H1 (cell line): ENCODE data around the gene ZNF442. TPM values are rescaled to one million over a fixed set of nuclear protein-coding genes. Genes with fewer than 3 reads are reported as not detected.

ENCODE experiments used
- CTBP2 ChIP-seq: IDR thresholded peaks from 2 replicates; pipeline ENCODE4 v1.7.0; 2011; ENCODE audit warnings: borderline replicate concordance, mild to moderate bottlenecking, moderate library complexity, mixed read lengths, low read length; ENCODE audit not compliant: insufficient read depth, insufficient read length
- EP300 ChIP-seq, 2 experiments: IDR thresholded peaks; 1 replicate in 1 of 2; 2 replicates in 1 of 2; pipeline ENCODE4 v1.6.1; 2011 to 2012; ENCODE audit warnings: low read depth in 2 of 2, low read length in 2 of 2, mild to moderate bottlenecking in 2 of 2, borderline replicate concordance in 1 of 2, inconsistent platforms in 1 of 2, moderate library complexity in 1 of 2
- RXRA ChIP-seq: IDR thresholded peaks from 2 replicates; pipeline ENCODE4 v1.6.1; 2011; ENCODE audit warnings: low read depth, mild to moderate bottlenecking, low read length, moderate library complexity; ENCODE audit not compliant: insufficient read depth
- polyA plus RNA-seq, 7 experiments: library from polyadenylated mRNA; depleted of rRNA in 3 of 7; stranded (reverse) in 5 of 7; unstranded in 2 of 7; fragments of >200 nt in 5 of 7; fragments of 200-250 nt in 2 of 7; gene quantifications; 1 replicate in 5 of 7; 2 replicates in 1 of 7; 4 replicates in 1 of 7; pipeline versions ENCODE4 v1.2.1 to v1.2.3, GENCODE V29; 2011 to 2013; ENCODE audit warnings: missing spikeins in 2 of 7, mixed read lengths in 2 of 7
- total RNA-seq: library from RNA; stranded (reverse); fragmentation: NEBNext Ultra II Directional; extraction: Animal tissue kit (Norgen Biotek cat#: 25700); gene quantifications from 2 replicates; pipeline ENCODE4 v1.2.1, GENCODE V29; 2021
- TF ChIP-seq, protein P1 (sequence below): fragments of 300-600 bp; sonication (generic); IDR thresholded peaks from 2 replicates; pipeline ENCODE4 v1.7.1; 2012; ENCODE audit warnings: low read length, moderate library complexity, mild to moderate bottlenecking, inconsistent platforms; ENCODE audit not compliant: insufficient replicate concordance

ZNF442 gene
- total and polyA plus RNA-seq, 2 of the 8 experiments (the other 6 are each of a cell fraction or from before 2014, with no cell fraction given), result 0.60 to 2.4 TPM

DNA sequence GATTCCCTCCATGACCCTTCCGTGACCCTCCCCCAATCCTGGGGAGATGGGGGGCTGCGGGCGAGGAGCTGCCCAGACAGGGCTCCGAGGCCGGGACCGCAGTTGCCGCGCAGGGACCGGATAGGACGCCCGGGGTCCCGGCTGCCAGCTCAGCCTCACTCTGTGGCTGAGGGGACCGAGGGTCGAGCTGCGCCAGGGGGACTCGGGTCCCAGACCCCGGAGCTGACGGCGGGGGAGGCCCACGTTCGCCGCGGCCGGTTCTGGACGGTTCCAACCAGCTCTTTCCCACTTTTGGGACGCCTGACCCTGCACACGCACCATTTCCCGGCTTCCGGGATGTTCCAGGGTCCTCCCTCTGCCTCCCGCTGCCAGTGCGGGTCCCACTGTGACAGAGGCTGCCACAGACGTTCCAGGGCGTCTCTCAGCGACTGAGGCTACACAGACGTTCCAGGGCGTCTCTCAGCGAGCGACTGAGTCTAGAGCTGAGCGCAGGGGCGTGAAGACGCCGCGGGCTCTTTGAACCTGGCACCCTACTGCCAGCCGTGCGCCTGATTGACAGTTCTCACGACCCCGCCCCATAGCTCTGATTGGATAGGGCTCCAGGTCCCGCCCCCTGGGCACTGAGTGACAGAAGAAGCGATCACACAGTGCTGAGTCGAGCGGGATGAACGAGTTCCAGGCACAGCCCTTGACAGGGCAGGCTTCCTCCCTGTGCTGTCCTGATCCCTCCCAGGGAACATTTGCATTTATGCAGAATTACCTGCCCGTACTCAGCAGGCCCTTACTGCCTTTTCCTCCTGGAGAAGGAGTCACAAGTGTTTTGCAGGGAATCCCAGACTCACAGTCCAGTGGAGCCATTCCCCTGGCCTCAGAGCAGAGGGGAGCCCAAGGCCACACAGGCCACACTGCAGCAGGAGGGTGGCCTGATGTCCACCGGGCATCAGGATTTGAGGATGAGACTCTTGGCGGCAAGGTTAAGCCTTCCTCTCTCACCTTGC lies 32.0 kb downstream of the ZNF442 start, which contains the start of gene ZNF563 (continued):
- TF ChIP-seq, protein P1, sequence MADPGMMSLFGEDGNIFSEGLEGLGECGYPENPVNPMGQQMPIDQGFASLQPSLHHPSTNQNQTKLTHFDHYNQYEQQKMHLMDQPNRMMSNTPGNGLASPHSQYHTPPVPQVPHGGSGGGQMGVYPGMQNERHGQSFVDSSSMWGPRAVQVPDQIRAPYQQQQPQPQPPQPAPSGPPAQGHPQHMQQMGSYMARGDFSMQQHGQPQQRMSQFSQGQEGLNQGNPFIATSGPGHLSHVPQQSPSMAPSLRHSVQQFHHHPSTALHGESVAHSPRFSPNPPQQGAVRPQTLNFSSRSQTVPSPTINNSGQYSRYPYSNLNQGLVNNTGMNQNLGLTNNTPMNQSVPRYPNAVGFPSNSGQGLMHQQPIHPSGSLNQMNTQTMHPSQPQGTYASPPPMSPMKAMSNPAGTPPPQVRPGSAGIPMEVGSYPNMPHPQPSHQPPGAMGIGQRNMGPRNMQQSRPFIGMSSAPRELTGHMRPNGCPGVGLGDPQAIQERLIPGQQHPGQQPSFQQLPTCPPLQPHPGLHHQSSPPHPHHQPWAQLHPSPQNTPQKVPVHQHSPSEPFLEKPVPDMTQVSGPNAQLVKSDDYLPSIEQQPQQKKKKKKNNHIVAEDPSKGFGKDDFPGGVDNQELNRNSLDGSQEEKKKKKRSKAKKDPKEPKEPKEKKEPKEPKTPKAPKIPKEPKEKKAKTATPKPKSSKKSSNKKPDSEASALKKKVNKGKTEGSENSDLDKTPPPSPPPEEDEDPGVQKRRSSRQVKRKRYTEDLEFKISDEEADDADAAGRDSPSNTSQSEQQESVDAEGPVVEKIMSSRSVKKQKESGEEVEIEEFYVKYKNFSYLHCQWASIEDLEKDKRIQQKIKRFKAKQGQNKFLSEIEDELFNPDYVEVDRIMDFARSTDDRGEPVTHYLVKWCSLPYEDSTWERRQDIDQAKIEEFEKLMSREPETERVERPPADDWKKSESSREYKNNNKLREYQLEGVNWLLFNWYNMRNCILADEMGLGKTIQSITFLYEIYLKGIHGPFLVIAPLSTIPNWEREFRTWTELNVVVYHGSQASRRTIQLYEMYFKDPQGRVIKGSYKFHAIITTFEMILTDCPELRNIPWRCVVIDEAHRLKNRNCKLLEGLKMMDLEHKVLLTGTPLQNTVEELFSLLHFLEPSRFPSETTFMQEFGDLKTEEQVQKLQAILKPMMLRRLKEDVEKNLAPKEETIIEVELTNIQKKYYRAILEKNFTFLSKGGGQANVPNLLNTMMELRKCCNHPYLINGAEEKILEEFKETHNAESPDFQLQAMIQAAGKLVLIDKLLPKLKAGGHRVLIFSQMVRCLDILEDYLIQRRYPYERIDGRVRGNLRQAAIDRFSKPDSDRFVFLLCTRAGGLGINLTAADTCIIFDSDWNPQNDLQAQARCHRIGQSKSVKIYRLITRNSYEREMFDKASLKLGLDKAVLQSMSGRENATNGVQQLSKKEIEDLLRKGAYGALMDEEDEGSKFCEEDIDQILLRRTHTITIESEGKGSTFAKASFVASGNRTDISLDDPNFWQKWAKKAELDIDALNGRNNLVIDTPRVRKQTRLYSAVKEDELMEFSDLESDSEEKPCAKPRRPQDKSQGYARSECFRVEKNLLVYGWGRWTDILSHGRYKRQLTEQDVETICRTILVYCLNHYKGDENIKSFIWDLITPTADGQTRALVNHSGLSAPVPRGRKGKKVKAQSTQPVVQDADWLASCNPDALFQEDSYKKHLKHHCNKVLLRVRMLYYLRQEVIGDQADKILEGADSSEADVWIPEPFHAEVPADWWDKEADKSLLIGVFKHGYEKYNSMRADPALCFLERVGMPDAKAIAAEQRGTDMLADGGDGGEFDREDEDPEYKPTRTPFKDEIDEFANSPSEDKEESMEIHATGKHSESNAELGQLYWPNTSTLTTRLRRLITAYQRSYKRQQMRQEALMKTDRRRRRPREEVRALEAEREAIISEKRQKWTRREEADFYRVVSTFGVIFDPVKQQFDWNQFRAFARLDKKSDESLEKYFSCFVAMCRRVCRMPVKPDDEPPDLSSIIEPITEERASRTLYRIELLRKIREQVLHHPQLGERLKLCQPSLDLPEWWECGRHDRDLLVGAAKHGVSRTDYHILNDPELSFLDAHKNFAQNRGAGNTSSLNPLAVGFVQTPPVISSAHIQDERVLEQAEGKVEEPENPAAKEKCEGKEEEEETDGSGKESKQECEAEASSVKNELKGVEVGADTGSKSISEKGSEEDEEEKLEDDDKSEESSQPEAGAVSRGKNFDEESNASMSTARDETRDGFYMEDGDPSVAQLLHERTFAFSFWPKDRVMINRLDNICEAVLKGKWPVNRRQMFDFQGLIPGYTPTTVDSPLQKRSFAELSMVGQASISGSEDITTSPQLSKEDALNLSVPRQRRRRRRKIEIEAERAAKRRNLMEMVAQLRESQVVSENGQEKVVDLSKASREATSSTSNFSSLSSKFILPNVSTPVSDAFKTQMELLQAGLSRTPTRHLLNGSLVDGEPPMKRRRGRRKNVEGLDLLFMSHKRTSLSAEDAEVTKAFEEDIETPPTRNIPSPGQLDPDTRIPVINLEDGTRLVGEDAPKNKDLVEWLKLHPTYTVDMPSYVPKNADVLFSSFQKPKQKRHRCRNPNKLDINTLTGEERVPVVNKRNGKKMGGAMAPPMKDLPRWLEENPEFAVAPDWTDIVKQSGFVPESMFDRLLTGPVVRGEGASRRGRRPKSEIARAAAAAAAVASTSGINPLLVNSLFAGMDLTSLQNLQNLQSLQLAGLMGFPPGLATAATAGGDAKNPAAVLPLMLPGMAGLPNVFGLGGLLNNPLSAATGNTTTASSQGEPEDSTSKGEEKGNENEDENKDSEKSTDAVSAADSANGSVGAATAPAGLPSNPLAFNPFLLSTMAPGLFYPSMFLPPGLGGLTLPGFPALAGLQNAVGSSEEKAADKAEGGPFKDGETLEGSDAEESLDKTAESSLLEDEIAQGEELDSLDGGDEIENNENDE, result no peak
- no peak for TF ChIP-seq RXRA
- TF ChIP-seq CTBP2, result no peak
- no peak for TF ChIP-seq EP300 (IDR thresholded peaks at IDR 0.05; ENCODE audit: borderline replicate concordance in 1 of 2, low read depth in 2 of 2, low read length in 2 of 2)
